Endothelial cell of coronary artery (primary cell): ENCODE measurements around the gene CCNJ. TPM values are rescaled to one million over a fixed set of nuclear protein-coding genes. Genes with fewer than 3 reads are reported as not detected.

ENCODE experiments used
- total RNA-seq: library from RNA; depleted of rRNA; stranded (reverse); fragments of >200 nt; gene quantifications from 2 replicates; pipeline ENCODE4 v1.2.3, GENCODE V29; 2014

CCNJ gene
- 13.6 and 19.8 TPM in 2 replicates for total RNA-seq

DNA sequence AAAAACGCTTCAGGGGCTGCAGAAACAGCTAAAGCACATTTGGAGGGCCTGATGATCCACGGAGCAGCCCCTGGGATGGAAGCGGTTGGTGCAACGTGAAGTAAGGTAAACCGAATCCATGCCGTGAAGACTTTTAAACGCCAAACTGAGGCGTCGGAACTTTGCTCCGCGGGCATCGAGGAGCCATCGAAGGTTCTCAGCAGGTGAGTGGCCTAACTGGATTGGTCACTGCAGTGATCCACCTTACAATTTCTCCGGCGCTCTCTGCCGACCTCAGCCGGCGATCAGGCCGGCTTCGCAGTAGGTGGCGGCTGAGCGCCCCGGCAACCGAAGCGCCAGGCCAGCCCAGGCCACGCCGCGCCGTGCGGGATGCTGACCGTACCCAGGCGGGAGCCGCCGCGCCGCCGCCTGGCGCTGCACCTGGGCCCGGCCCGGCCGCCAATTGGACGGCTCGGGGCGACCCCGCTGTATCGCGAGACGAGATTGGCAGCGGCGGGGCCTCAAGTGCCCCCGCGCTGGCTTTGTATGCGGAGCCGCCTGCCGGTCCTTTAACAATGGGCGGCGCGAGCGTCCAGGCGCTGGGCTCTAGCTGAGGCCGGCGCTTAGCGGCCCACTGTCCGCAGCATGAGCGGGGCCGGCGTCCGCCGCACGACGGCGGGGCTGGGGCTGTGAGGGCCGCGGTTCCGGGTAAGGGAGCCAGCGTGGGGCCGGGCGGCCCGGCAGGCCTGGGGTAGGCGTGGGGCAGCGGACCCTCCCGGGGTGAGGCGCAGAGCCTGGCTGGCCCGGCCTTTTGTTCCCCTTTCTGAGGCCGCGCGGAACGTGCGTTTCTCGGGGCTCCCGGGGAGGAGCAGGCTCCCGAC, at the start of gene CCNJ:
Gene CCNJ (plus strand): TSS at position 551 of the 860 bp plus-strand sequence. CDS start 811 bp downstream, outside the sequence.

Other genes starting within 250 kb of the CCNJ start
- gene CC2D2B, start 135.6 kb upstream of the CCNJ start, total RNA-seq = 0.09 TPM in 1 of 2 replicates, not detected in the other
- 10.1 and 12.0 TPM in 2 replicates for gene ZNF518A, start 86.7 kb downstream of the CCNJ start, total RNA-seq
- gene BLNK, start 228.0 kb downstream of the CCNJ start, total RNA-seq = not detected in 2 replicates